HG03135 (cell line): ENCODE data around the gene GLCCI1.
"Not testable (repeated sequence)": the region's sequence is repeated elsewhere in the genome, so short reads cannot be mapped to it uniquely, and the experiment has no call there.

ENCODE experiments used
- ATAC-seq: cut with Tn5 transposase; IDR thresholded peaks from one replicate; pipeline ENCODE4 v1.9.1; 2021; ENCODE audit warnings: mild to moderate bottlenecking, moderate library complexity; ENCODE audit not compliant: unreplicated experiment

The GLCCI1 gene

DNA sequence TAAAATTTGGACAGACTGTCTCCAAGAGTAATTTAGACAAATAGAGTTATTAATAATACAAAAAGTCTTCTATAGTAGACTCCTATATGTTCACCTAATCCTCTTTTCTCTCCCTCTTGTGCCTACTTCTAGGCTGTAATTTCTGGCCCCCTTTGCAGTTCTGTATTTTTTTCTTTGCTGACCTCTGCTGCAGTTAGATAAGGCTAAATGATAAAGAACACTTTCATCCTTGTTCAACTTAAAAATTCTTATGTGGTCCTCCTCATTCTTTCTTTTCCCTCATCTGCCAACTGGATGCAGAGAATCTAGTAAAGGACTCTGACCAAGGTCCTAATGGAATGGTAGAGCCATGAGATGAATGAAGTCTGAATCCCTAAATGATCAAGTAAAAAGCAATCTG is 20.1 kb downstream of the GLCCI1 start:
- ATAC-seq, result no peak

DNA sequence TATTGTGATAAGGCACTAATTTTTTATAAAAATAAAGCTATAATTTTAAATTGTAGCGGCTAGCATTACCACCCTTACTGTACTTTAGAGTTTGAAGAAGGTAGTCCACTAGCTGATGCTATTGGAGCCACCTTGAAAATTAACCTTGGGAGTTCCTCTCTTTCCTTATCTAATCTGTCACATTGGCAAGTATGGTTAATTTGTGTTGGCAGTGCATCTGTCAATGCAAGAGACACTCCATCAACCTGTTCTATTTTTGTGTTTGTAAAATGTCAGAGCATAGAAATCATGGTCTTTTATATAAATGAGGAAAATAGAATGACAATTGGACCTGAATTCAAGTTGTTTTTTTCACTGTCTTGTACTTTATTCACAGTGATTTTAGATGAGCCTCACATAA is 20.5 kb downstream of the GLCCI1 start:
- no peak for ATAC-seq

DNA sequence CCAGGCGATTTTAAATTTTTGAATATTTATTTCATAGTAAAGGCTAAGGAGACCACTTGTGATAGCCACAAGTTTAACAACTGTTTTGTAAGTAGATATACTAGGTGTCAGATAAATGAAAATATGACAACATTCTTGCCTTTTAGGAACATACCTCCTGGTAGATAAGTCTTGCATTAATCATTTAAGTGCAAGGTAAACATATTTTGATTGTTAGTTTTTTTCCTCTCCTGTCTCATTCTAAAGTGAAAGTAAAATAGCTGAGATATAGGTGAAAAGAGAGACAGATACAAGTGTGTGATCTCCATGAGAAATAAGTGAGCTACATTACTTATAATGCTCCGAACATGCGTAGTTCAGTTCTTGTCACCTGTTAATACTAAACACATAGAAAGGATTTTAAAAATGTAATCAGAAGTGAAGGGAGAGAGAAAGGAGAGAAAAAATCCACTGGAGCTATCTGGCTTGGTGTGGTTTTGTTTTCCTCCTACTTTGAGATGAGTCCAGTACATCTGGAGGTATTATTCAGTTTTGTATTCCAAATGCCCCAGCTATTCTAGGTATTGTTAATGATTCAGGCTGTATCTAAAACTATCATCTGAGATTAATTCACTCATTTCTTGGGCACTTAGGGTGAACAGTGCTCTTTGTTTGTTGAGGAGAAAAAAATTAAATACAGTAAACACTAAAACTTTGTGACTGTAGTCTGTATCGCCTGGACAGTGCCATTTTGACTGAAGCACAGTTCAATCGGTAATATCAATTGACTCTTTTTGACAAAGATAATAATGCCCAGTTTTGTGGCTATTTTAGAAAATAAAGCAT is 21.2 kb downstream of the GLCCI1 start:
- no peak for ATAC-seq

DNA sequence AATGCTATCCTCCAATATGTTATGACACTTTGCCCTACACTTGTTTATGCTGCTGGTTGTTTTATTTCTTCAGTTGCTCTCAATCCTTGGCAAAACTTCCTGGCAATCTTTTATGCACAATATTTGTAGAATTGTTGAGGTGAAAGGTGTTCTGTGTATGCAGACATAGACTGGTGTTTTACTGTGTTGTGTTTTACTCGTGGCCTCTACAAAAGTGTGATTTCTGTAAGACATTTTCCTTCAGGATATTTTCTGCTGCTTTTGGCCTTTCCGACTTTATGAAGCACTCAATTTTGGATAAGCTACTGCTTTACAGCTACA is 21.8 kb downstream of the GLCCI1 start:
- no peak for ATAC-seq

DNA sequence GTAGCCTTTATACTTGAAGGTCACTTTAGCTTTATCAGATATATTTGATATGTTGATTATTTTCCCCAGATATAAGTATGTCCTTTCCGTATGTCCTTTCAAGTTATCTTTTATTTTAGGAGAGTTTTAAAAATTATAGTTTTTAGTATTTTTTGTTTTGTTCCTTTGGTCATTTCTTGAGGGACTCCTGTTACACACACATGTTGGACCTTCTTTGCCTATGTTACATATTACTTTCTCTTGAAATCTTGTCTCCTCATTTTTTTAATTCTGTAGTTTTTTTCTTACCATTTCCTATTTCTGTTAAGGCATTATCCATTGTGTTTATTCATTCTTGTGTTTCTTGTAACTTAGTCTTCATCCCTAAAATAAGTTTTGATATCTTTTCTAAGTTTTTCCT is 23.9 kb downstream of the GLCCI1 start:
- ATAC-seq, result no peak

DNA sequence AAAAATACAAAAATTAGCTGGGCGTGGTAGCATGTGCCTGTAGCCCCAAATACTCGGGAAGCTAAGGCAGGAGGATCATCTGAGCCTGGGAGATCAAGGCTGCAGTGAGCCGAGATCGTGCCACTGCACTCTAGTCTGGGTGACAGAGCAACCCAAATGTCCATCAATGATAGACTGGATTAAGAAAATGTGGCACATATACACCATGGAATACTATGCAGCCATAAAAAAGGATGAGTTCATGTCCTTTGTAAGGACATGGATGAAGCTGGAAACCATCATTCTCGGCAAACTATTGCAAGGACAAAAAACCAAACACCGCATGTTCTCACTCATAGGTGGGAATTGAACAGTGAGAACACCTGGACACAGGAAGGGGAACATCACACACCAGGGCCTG is 26.8 kb downstream of the GLCCI1 start:
- not testable (repeated sequence) for ATAC-seq

DNA sequence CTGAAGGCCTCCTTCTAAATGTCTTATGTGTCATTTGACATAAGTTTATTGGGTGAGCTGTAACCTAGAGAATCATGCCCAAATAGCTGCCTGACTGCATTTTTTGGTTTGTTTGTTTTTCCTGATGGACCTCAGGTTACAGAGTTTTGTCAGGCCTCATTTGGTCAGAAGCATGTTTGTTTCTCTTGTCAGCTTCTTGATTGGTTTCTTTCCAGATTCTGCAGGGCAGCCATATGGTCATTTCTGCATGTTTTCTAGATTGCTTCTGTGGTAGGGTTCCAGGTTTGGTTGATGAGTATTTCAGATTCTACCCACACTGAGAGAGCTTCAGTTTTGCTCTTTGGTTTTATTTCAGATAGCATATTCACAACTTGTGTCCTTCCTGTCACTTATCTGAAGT is 28.0 kb downstream of the GLCCI1 start:
- no peak for ATAC-seq

DNA sequence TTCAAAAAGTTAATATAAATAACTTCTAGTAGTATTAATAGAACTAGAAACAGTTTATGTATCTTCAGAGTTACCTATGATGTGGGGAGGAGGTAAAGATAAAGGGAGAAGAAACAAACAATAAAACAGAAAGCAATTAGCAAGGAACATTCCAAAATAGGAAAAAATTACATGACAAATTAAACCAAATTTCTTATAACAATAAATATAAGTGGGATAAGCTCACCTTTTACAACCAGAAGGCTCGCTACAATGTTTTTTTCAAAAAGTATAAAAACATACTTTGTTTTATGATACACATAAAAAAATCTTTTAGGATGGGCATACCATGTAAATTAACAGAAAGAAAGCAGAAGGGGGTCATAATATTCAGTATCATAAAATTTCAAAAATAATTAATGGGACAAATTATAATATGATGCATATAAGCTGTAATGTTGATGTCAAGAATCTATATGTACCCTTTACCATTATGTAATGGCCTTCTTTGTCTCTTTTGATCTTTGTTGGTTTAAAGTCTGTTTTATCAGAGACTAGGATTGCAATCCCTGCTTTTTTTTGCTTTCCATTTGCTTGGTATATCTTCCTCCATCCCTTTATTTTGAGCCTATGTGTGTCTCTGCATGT is 31.8 kb downstream of the GLCCI1 start:
- ATAC-seq, result no peak

DNA sequence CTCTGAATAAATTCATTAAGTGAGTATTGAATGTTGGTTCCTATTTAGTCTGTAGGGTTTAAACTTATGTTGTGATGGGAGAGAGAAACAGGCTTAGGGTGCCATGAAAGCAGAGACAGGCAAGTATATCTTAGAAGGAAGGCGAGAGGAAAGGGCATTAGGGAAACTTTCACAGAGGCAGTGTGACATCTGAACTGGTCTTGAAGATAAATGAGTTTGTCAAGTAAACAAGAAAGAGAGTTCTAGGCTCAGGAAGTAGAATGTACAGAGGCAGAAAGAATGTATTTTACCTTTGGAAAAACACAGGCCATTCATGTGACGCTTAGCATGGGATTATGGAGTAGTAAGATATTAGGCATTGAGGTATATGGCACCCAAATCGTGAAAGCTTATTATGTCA is 34.5 kb downstream of the GLCCI1 start:
- ATAC-seq, result no peak

DNA sequence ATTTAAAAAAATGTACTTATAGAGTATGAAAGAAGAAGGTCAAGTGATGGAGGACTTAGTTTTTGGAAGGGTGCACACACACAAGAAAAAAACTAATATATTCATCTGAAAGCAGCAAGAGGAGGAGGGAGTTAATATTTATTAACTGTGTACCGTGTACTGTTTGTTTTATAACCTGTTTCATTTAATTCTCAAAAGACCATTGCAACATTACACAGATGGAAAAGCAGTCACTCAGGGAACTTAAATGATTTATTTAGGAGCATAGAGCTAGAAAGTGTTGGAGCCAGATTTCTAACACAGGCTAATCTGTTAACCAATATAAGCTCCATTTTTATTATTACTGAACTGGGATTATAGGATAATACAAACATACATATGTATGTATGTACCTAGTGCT is 36.7 kb downstream of the GLCCI1 start:
- no peak for ATAC-seq

DNA sequence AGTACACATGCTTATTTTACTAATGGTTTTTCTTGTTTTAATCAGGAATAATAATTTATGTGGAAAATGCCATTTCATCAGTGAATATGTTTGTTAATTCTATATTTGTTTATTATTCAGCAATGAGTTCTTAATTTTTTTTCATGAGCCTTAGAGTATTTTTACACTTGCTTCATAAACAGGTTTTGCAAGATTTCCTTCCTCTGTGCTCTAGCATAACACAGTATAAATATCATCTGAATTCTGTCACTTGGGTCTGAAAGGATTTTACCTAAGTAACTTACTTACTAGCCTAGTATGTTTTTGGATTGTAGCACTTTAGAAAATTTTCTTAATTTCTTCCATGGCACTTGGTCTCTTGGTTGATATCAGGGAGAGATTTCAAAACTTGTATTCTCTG is 45.8 kb downstream of the GLCCI1 start:
- no peak for ATAC-seq

DNA sequence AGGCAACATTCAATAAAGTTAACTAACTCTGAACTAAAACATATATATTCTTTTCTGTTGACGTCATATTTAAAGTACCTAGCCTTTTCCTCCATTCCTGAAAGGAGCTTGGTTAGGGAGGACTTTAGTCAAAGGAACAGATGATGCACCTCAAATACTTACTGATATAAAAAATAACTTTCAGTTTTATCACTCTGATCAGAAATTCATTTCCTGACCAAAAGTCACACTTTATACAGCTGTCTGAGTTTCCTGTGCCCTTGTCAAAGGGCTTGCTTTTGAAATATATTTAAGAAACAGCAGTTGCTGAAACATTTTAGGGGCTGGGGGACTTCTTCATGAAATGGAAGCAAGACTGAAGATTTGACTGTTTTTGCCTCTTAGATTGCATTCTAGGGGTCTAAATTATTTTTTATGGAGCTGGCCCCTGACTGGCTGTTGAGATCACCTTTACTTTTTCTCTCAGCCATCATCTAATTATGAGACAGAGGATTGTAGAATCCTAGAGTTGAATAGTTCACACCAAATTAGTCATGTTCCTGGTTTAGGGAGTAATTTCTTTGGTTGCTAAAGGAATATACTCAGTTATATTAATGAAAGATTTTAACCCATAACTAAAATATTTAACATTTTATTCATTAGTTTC is 46.6 kb downstream of the GLCCI1 start:
- no peak for ATAC-seq

DNA sequence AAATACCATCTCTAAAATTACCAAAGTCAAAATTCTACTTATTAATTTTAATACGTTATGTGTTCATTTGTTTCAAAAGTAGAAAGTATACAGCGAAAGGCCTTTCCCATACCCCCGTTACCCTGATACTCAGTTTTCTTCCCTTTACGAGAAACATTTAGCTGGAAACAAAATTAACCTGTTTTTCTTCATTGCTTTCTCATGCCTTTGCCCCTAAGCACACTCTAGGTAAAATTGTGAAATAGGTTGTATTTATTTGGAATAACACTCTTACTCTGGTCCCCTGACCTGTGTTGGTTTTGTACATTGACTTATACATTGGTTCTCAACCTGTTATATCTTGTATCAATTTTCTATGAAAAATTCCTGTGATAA is 47.1 kb downstream of the GLCCI1 start:
- ATAC-seq, result no peak

DNA sequence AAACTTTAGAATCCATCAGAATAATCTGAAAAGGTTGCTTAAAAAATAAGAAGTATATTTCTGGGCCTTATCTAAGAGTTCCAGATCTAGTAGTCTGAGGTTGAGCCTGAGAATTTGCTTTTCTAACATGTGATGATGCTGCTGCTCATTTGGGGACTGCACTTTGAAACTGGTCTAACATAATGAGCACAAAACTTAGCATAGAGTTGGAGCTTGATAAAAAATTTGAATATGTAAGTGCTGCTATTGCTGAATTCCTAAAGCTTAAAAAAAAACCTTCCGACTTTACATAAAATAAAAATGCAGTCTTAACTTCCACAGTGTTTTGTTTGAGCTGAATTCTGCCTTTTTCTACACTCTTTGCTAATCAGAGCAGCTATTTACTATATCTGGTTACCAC is 48.8 kb downstream of the GLCCI1 start:
- ATAC-seq, result no peak

DNA sequence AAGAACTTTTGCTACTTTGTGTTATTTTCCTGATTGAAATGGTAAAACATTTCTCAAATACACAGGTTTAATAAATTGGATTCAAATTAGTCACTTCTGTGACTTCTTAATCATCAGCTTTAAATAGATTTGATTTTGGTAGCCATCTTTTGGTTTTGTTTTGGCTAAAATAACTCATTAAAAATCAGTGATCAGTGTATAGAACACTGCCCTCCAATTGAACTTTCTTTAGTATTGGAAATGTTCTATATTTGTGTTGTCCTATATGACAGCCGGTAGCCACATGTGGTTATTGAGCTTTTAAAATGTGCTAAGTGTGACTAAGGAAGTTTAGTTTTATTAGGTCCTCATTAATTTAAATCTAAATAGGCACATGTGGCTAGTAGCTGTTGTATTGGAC is 50.4 kb downstream of the GLCCI1 start:
- no peak for ATAC-seq

DNA sequence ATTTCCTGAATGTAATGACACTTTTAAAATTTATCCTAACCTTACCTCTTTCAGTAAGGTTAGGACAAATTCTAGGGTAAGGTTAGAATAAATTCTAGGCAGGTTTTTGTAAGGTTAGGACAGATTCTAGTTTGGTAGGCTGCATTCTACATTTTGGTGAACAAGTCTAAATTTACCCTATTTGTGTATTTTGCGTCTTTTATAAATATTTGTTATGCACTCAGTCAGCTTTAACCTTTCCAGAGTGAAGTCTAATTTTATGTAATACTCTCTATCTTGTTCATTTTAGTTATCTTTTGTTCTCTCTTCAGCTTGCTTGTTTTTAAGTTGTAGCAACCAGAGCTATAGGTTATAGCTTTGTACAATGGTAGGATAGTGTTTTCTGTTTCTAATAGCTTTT is 54.0 kb downstream of the GLCCI1 start:
- ATAC-seq, result no peak

DNA sequence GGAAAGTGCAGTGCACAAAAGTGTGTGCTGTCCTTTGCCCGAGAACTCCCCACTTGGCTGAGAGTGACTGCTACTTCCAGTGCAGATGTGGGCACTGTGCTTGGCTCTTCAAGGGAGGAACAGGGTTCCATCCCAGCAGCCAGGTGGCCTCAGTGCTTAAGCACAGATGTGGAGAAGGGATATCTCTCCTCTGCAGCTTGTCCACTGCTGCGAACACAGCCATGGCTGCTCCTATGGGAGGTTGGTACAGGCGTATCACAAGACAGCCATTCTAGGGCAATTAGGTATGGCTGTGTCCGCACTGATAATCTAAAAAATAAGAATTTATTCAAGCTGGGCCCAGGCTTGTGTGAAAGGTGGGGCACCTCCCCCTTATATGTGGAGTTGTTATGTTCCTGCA is 66.6 kb downstream of the GLCCI1 start:
- no peak for ATAC-seq

DNA sequence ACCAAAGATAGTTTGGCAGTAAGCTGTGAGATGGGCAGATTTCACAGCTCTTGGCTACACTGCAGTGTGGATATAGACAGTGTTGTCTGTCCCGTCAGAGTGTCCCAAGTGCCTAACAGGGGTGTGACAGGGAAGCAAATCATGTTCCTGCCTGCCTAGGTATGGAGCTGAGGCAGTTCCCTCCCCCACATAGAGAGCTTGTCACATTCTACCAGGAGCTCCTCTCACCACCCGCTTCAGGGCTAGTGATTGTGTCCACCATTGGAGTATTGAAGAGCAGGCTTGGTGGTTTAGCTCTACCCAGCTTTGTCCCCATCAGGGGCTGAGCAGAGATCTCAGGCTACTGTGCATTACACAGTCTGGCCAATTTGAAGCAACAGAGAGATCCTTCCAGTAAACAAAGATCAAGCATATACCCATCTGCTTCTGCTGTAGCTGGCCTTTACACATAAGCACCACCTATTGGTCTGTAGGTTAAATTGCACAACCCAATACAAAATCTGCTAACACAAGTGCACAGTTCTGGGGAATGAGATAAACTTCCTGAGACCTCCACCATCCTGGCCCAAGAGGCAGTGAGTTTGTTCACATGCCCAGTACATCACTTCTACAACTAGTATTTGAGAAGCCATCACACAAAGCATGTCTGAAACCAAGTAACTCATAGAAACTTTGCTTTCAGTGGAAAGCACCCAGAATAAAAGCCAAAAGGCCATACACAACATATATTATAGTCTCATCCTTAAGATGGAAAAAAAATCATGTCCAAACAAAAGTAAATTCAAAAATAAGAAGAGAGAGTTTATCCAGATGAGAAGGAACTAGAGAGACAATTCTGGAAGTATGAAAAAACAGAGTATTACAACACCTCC is 67.3 kb downstream of the GLCCI1 start:
- peak; percentile 57 for ATAC-seq

DNA sequence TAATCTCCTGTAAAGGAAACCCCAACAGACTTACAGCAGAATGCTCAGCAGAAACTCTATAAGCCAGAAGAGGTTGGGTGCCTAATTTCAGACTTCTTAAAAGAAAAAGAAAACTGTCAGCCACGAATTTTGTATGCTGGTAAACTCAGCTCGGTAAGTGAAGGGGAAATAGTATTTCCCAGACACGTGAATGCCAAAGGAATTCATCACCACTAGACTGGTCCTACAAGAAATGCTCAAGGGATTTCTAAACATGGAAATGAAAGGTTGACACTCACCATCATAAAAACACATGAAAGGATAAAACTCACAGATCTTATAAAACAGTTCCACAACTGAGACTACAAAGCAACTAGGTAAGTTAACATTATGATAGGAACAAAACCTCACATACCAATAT is 68.6 kb downstream of the GLCCI1 start:
- ATAC-seq, result no peak

DNA sequence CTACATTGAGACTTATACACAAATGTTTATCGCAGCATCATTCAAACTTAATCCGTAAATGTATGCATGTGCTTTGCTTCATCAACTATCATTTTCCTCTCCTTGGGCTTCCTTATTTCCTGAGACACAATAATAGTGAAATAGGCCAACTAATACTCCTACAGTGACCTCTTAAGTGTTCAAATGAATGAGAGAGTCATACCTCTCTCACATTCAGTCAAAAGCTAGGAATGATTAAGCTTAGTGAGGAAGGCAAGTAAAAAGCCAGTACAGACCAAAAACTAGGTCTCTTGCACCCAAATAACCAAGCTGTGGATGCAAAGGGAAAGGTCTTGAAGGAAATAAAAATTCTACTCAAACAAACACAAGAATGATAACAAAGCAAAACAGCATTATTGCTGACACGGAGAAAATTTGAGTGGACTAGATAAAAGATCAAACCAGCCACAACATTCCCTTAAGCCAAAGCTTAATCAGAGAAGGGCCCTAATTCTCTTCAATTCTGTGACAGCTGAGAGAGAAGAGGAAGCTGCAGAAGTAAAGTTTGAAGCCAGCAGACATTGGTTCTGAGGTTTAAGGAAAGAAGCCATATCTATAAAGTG is 72.3 kb downstream of the GLCCI1 start:
- no peak for ATAC-seq
